Tibial nerve (tissue), 4 donors: ENCODE measurements around the gene CYP11A1. TPM values are rescaled to one million over a fixed set of nuclear protein-coding genes. Genes with fewer than 3 reads are reported as not detected.

Experiments
- DNase-seq, 2 donors: peaks; one replicate each; pipeline ENCODE4 v3.0.0-alpha.2; 2019; ENCODE audit warnings: low spot score in 2 of 2
- H3K27ac ChIP-seq, 4 donors: fragments of 200-600 bp; sonication (generic) in 3 of 4; one replicate each; pipeline ENCODE4 v1.5.1; 2017 to 2019; ENCODE audit warnings: mild to moderate bottlenecking in 1 of 4
- H3K27me3 ChIP-seq, 2 donors: fragments of 200-600 bp; sonication (generic) in 1 of 2; one replicate each; pipeline versions ENCODE4 v1.5.1 to v1.6.0; 2017 to 2019
- H3K36me3 ChIP-seq, 3 donors: fragments of 200-600 bp; sonication (generic); one replicate each; pipeline ENCODE4 v1.5.1; 2018 to 2019
- H3K4me1 ChIP-seq, 4 donors: fragments of 200-600 bp; sonication (generic) in 3 of 4; one replicate each; pipeline ENCODE4 v1.5.1; 2017 to 2019
- H3K4me3 ChIP-seq, 4 donors: fragments of 200-600 bp; sonication (generic) in 3 of 4; one replicate each; pipeline ENCODE4 v1.5.1; 2017 to 2019; ENCODE audit warnings: mild to moderate bottlenecking in 1 of 4, moderate library complexity in 1 of 4
- H3K9me3 ChIP-seq, 4 donors: fragments of 200-600 bp; sonication (generic) in 3 of 4; one replicate each; pipeline ENCODE4 v1.5.1; 2017 to 2019
- CTCF ChIP-seq, 5 experiments: fragments of 200-600 bp in 3 of 5; fragments of 450-650 bp in 2 of 5; sonication (generic) in 3 of 5; IDR thresholded peaks; one replicate each; pipeline ENCODE4 v1.5.1; 2016 to 2019; ENCODE audit warnings: antibody characterized with exemption in 5 of 5, mild to moderate bottlenecking in 3 of 5, moderate library complexity in 2 of 5
- EP300 ChIP-seq, 2 donors: sonication (generic); formaldehyde crosslinking; IDR thresholded peaks; one replicate each; pipeline ENCODE4 v1.6.1; 2017; ENCODE audit warnings: antibody characterized with exemption in 2 of 2, mild to moderate bottlenecking in 1 of 2
- POLR2A ChIP-seq, 2 donors: fragments of 450-650 bp; IDR thresholded peaks; one replicate each; pipeline ENCODE4 v1.6.1; 2017; ENCODE audit warnings: antibody characterized with exemption in 2 of 2, mild to moderate bottlenecking in 2 of 2, moderate library complexity in 2 of 2
- WGBS, 2 donors: methylation state at CpG; one replicate each; pipeline ENCODE4 v1.1.5; 2018; 5-methylcytosine and 5-hydroxymethylcytosine counted together
- total RNA-seq, 4 donors: library from RNA; depleted of rRNA; stranded (reverse); fragments of >200 nt; gene quantifications; one replicate each; pipeline ENCODE4 v1.1.0, GENCODE V29; 2016

CYP11A1 gene
- total RNA-seq, 4 donors from 2014 or later: 2.4 to 5.7 (median 4.1) TPM

GRCh38 chr15:74339371-74339770 is 28.1 kb downstream of the CYP11A1 start:
- no peak for TF ChIP-seq EP300 (IDR thresholded peaks at IDR 0.05)
- no peak for TF ChIP-seq CTCF (IDR thresholded peaks at IDR 0.05)
- TF ChIP-seq POLR2A (IDR thresholded peaks at IDR 0.05): no peak

GRCh38 chr15:74338676-74339075 is 28.8 kb downstream of the CYP11A1 start:
- no peaks in the 10 kb centered on the region for H3K9me3 ChIP-seq
- no peak overlapping the region for H3K4me3 ChIP-seq
- no peak for TF ChIP-seq CTCF (IDR thresholded peaks at IDR 0.05)
- TF ChIP-seq POLR2A (IDR thresholded peaks at IDR 0.05): no peak
- no peak for TF ChIP-seq EP300 (IDR thresholded peaks at IDR 0.05)
- no peaks in the 10 kb centered on the region for H3K27me3 ChIP-seq
- WGBS, 2 donors: 89 to 98% methylated on average over 5 of the region's 5 CpGs
- DNase-seq: no peak
- H3K4me1 ChIP-seq: no peaks in the 10 kb centered on the region
- no peaks in the 10 kb centered on the region for H3K36me3 ChIP-seq
- H3K27ac ChIP-seq: no peak overlapping the region

More at GRCh38 chr15:74339371-74339770, 28.1 kb downstream of the CYP11A1 start:
- no peak for DNase-seq
- Histone ChIP-seq H3K9me3 (no peaks in the 10 kb centered on the region), H3K27me3 (no peaks in the 10 kb centered on the region), H3K4me3 (no peak overlapping the region), H3K36me3 (no peaks in the 10 kb centered on the region), H3K27ac (no peak overlapping the region), H3K4me1 (no peaks in the 10 kb centered on the region)
- 91 to 95% methylated on average over 6 to 9 of the region's 9 CpGs for WGBS, 2 donors

GRCh38 chr15:74337607-74338211 is 29.7 kb downstream of the CYP11A1 start:
- Histone ChIP-seq H3K36me3 (no peaks in the 10 kb centered on the region), H3K4me3 (no peak overlapping the region), H3K27me3 (no peaks in the 10 kb centered on the region), H3K9me3 (no peaks in the 10 kb centered on the region), H3K4me1 (no peaks in the 10 kb centered on the region), H3K27ac (no peak overlapping the region)
- WGBS, 2 donors: 74 to 87% methylated on average over 4 of the region's 4 CpGs
- no peak for DNase-seq
- TF ChIP-seq POLR2A (IDR thresholded peaks at IDR 0.05) (no peak), EP300 (IDR thresholded peaks at IDR 0.05) (no peak), CTCF (IDR thresholded peaks at IDR 0.05) (no peak)

GRCh38 chr15:74337146-74337545 is 30.3 kb downstream of the CYP11A1 start:
- H3K4me1 ChIP-seq: no peaks in the 10 kb centered on the region
- no peak overlapping the region for H3K4me3 ChIP-seq
- no peaks in the 10 kb centered on the region for H3K27me3 ChIP-seq
- DNase-seq: no peak
- no peaks in the 10 kb centered on the region for H3K9me3 ChIP-seq
- H3K36me3 ChIP-seq: no peaks in the 10 kb centered on the region
- no peak overlapping the region for H3K27ac ChIP-seq
- TF ChIP-seq POLR2A (IDR thresholded peaks at IDR 0.05) (no peak), CTCF (IDR thresholded peaks at IDR 0.05) (no peak), EP300 (IDR thresholded peaks at IDR 0.05) (no peak)
- WGBS, 2 donors: 78 to 86% methylated on average over 4 to 5 of the region's 5 CpGs

- Histone ChIP-seq H3K9me3 (no peaks in the 10 kb centered on the region), H3K4me3 (no peak overlapping the region), H3K27me3 (no peaks in the 10 kb centered on the region), H3K27ac (no peak overlapping the region), H3K4me1 (no peaks in the 10 kb centered on the region), H3K36me3 (no peaks in the 10 kb centered on the region)
- WGBS, 2 donors: 77 to 78% methylated on average over 9 of the region's 9 CpGs
- TF ChIP-seq POLR2A (IDR thresholded peaks at IDR 0.05): no peak
- TF ChIP-seq CTCF (IDR thresholded peaks at IDR 0.05): no peak
- TF ChIP-seq EP300 (IDR thresholded peaks at IDR 0.05): no peak
- no peak for DNase-seq
These were observed 31.1 kb downstream of the CYP11A1 start for GRCh38 chr15:74336061-74337005.
